ENCODE measurements around the gene CCSER2.

The CCSER2 gene

GRCh38 chr10:84563355-84563754 lies 235.0 kb downstream of the CCSER2 start:
- no peak overlapping the region for H3K4me3 ChIP-seq (ENCODE audit: control insufficient read depth, low read depth, low read length)
- no peak for DNase-seq (ENCODE audit: low read depth)
- TF ChIP-seq CTCF (conservative IDR thresholded peaks at IDR 0.05; ENCODE audit: control insufficient read depth, insufficient read depth, low read depth, low read length) = no peak

GRCh38 chr10:84563868-84564267 lies 235.5 kb downstream of the CCSER2 start:
- no peak for DNase-seq (ENCODE audit: low read depth)
- no peak overlapping the region for H3K4me3 ChIP-seq (ENCODE audit: control insufficient read depth, low read depth, low read length)
- no peak for TF ChIP-seq CTCF (conservative IDR thresholded peaks at IDR 0.05; ENCODE audit: control insufficient read depth, insufficient read depth, low read depth, low read length)

DNA sequence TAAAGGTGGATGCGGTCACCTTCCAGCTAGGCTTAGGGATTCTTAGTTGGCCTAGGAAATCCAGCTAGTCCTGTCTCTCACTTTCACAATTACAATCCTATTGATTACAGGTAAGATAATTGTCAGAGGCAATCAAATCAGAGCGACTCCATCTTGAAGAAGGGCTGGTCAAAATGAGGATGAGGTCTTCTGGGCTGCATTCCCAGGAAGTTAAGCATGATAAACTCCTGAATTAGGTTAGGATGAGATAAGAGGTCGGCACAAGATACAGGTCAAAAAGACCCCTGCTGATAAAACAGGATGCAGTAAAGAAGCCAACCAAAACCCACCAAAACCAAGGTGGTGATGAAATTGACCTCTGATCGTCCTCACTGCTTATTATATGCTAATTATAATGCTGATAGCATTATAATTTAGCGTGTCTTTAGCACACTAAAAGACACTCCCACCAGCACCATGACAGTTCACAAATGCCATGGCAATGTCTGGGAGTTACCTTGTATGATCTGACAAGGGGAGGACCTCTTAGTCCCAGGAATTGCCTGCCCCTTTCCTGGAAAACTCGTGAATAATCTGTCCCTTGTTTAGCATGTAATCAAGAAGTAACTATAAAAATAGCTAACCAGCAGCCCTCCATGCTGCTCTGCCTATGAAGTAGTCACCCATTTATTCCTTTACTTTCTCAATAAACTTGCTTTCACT lies 237.6 kb downstream of the CCSER2 start:
- H3K4me3 ChIP-seq (ENCODE audit: control insufficient read depth, low read depth, low read length) = no peak overlapping the region
- no peak for TF ChIP-seq CTCF (conservative IDR thresholded peaks at IDR 0.05; ENCODE audit: control insufficient read depth, insufficient read depth, low read depth, low read length)
- DNase-seq (ENCODE audit: low read depth) = no peak

GRCh38 chr10:84567133-84567532 lies 238.7 kb downstream of the CCSER2 start:
- DNase-seq (ENCODE audit: low read depth) = no peak
- no peak for TF ChIP-seq CTCF (conservative IDR thresholded peaks at IDR 0.05; ENCODE audit: control insufficient read depth, insufficient read depth, low read depth, low read length)

More at GRCh38 chr10:84567133-84567532, 238.7 kb downstream of the CCSER2 start:
- H3K4me3 ChIP-seq (ENCODE audit: control insufficient read depth, low read depth, low read length) = no peak overlapping the region
